HG03457 (cell line): Measurements from ENCODE around the gene GSDME.
"Not testable (repeated sequence)": the region's sequence is repeated elsewhere in the genome, so short reads cannot be mapped to it uniquely, and the experiment has no call there.

Source experiments
- ATAC-seq: cut with Tn5 transposase; IDR thresholded peaks from one replicate; pipeline ENCODE4 v1.9.1; 2021; ENCODE audit warnings: moderate number of reproducible peaks; ENCODE audit not compliant: unreplicated experiment

Gene GSDME

DNA sequence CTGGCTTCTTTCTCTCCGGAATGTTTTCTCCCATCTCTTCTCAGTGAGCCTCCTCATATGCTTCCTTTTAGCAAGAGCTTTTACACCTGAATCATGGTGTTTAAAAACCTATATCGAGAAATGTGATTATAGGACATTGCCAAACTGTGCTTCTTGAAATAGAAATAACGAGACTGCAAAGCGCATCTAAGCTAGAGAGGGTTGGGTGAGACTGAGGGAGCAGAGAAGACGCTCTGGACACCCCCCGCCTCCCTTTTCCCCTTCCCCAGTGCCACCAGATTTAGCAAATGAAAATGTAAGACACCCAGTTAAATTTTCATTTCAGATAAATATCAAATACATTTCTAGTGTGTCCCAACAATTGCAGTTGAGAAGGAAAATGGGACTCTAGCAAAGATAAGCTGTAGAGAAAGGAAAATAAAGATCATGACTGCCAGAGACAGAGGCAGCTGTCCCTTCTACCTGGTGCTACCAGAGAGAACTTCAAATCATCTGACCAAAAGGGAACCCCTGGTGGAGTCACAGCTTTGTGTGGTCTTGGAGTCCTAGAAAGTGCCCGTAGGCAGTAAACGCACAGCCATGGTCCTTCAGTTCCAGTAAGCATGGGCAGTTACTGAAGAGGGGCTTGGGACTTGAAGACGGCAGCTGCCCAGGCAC is 14.6 kb downstream of the GSDME start:
- no peak for ATAC-seq

DNA sequence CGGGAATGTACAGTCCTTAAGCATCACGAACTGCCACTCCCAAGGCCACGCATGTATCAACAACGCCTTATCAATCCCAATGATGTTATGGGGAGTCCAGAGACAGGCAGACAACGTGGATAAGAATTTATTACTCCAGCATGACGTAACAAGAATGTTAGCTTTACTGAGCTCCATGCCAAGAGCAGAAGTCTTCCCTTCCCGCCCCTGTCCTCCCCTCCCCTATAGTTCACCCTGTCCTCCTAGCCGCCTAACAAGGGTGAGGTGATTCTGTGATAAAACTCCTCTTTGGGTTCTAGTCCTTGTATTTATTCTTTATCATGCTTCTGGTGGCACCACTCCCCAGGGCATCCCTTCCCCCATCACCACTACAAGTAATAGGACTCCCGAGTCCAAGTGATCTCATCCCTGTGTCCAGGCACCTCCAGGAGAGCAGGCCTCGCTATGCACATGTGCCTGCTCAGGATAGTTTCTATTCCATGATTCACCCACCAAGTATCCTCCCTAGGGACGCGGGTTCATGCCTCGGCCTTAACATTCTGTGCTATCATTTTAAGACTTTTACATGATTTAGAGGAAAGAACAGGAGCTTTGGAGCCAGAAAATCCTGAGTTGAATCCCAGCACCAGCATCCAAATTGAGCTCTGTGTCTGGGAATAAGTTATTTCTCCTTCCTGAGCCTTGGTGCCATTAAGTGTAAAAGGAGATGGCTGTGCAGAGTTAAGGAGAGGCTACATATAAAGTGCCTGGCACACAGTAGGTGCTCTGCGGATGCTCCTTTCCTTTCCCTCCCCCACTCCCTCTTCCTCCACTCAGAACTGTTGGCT is 15.4 kb downstream of the GSDME start:
- no peak for ATAC-seq

DNA sequence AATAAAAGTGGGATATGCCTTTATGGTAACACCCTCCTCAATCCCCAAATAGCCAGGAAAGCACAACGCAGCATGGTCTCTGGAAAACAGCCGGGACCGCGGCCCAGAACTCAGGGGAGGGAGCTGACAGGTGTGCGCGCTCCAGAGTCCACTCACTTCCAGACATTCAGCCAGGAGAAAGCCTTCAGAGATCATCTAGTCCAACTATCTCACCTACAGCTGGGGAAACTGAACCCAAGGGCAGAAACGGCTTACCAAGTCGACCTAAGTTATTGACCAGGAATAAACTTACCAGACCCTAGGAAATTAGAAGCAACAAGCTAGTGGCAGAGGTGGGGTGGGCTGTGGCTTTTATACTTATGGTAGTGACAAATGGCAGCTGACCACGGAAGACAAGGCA is 16.4 kb downstream of the GSDME start:
- ATAC-seq, result no peak

DNA sequence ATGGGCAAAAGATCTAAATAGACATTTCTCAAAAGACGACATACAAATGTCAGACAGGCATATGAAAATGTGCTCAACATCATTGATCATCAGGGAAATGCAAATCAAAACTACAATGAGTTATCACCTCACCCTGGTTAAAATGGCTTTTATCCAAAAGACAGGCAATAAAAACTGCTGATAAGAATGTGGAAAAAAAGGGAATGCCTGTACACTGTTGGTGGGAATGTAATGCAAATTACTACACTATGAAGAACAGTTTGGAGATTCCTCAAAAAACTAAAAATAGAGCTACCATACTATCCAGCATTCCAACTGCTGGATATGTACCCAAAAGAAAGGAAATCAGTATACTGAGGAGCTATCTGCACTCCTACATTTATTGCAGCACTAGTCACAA is 18.0 kb downstream of the GSDME start:
- ATAC-seq, result no peak

DNA sequence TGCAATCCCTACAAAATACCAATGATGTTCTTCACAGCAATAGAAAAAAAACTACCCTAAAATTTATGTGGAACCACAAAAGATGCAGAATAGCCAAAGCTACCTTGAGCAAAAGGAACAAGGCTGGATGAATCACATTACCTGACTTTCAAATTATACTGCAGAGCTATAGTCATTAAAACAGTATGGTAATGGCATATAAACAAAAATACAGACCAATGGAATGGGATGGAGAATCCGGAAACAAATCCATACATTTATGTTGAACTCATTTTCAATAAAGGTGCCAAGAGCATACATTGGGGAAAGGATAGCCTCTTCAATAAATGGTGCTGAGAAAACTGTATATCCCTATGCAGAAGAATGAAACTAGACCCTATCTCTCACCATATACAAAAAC is 18.7 kb downstream of the GSDME start:
- ATAC-seq, result no peak

DNA sequence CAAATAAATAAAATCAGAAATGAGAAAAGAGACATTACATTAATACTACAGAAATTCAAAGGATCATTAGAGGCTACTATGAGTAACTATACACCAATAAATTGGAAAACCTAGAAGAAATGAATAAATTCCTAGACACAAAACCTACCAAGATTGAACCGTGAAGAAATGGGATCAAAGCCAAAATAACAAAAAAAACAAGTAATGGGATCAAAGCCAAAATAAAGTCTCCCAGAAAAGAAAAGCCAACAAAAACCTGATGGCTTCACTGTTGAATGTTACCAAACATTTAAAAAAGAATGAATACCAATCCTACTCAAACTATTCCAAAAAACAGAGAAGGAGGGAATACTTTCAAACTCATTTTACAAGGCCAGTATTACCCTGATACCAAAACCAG is 20.0 kb downstream of the GSDME start:
- no peak for ATAC-seq

DNA sequence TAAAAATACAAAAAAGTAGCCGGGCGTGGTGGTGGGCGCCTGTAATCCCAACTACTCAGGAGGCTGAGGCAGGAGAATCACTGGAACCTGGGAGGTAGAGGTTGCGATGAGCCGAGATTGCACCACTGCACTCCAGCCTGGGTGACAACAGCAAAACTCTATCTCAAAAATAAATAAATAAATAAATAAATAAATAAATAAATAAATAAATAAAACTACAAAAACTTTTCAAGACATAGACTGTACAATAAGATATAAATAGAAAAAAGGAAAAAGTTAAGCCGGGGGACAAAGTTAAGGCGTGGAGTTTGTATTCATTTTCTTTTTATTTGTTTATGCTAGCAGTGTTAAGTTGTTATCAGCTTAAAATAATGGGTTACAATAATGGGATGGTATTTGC is 21.7 kb downstream of the GSDME start:
- not testable (repeated sequence) for ATAC-seq

DNA sequence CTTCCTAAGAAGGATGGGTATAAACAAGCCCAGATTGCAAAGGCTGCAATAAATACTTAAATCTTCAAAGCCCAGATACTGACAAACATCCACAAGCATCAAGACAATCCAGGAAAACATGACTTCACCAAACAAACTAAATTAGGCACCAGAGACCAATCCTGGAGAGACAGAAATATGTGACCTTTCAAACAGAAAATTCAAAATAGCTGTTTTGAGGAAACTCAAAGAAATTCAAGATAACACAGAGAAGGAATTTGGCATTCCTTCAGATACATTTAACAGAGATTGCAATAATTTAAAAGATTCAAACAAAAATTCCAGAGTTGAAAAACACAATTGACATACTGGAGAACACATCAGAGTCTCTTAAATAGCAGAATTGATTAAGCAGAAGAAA is 23.0 kb downstream of the GSDME start:
- no peak for ATAC-seq

DNA sequence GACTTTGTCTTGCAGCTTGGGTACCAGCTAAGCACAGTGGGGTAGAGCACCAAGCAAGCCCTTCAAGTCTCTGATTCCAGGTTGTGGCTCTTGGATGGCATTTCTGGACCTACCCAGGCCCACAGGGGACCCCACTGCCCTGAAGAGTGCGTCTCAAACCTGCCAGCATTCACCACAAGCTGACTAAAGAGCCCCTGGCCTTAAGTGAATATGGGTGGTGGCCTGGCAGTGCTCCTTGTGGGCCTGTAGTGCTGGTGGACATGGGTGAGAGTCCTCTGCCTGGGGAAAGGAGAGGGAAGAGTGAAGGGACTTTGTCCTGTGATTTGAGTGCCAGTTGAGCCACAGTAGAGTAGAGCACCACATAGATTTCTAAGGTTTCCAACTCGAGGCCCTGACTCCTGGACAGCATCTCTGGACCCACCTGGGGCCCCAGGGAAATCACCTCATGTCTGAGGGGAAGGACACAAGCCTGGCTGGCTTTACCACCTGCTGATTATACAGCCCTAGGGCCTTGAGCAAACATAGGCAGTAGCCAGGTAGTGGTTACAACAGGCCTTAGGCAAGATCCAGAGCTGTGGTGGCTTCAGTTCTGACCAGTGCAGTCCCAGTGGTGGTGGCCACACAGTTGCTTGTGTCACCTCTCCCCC is 23.7 kb downstream of the GSDME start:
- ATAC-seq, result no peak

DNA sequence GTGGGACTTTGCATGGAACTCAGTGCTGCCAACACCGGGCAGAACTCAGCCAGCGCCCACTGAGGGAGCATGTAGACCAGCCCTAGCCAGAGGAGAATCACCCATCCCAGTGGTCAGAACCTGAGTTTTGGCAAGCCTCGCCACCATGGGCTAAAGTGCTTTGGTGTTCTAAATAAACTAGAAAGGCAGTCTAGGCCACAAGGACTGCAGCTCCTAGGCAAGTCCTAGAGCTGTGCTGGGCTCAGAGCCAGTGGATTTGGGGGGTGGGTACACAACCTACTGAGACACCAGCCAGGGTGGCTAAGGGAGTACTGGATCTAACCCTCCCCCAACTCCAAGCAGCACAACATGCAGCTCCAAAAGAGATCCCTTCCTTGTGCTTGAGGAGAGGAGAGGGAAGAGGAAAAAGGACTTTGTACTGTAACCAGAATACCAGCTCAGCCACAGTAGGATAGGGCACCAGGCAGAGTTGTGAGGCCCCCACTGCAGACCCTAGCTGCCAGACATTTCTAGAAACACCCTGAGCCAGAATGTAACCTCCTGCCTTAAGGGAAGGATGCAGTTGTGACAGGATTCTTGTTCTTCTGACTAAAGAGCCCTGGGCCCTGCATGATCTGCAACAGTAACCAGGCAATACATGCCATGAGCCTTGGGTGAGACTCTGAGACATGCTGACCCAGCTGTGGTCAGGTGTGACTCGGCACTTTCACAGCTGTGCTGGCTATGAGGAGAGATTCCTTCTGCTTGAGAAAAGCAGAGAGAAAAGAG is 24.4 kb downstream of the GSDME start:
- peak; percentile 55 for ATAC-seq

DNA sequence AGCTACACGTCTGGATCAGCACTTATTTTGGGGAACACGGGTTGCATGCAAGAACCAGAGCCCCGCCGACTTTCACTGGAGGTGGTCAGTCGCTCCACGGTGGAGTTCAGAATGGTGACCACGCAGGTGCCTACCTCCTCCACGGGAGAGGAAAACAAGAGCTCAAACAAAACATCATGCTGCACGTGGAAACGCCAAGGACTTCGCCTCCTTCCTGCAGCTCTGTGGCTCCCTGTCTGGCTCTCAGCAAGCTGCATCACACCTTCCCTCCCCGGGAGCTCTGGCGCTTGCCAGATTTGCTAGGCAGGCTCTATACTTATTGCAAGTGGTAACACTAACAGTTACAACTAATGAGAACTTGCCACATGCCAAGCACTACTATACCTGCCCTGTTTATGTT is 26.0 kb downstream of the GSDME start:
- no peak for ATAC-seq

DNA sequence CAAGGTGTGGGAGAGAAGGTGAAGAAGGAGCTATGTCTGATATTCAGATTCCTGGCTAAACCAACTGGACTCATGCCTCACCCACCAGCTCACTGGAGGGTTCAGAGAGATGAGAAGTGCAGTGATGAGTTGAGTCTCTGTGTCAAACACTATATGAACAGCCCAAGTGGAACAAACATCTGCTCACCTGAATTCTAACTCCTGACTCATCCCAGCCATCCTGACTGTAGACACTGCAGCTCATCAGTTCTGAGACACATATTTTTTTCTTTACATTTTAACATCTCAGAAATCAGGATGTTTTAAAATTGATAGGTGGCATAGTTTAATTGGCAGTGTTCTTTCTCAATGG is 27.3 kb downstream of the GSDME start:
- ATAC-seq, result no peak

DNA sequence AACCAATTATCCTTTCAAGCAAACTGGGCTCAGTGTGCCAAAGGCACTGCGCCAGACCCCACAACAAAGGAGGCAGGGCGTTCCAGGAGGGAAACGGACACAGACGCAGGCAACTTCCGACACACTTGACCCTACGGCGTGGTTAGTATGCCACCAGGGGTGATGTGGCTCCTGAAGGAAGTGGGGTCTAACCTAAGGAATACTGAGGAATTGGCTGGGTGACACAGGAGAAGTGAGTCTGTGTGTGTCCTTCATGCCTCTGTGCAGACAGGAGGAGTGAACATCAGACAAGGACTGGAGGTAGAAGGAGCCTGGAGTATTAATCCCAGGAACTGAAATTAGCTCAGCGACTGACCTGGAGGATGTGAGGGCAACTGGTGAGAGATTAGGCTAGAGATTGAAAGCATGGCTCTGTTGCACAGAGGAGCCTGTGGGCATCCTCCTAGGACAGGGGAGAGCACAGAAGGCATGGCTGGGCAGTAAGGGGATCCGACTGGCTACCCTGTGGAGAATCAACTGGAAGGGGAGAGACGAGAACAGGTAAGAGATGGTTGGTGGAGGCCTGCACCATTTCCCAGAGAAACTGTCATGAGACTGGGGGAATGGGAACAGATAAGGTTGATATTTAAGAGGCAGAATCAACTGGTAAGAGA is 27.8 kb downstream of the GSDME start:
- ATAC-seq, result no peak

DNA sequence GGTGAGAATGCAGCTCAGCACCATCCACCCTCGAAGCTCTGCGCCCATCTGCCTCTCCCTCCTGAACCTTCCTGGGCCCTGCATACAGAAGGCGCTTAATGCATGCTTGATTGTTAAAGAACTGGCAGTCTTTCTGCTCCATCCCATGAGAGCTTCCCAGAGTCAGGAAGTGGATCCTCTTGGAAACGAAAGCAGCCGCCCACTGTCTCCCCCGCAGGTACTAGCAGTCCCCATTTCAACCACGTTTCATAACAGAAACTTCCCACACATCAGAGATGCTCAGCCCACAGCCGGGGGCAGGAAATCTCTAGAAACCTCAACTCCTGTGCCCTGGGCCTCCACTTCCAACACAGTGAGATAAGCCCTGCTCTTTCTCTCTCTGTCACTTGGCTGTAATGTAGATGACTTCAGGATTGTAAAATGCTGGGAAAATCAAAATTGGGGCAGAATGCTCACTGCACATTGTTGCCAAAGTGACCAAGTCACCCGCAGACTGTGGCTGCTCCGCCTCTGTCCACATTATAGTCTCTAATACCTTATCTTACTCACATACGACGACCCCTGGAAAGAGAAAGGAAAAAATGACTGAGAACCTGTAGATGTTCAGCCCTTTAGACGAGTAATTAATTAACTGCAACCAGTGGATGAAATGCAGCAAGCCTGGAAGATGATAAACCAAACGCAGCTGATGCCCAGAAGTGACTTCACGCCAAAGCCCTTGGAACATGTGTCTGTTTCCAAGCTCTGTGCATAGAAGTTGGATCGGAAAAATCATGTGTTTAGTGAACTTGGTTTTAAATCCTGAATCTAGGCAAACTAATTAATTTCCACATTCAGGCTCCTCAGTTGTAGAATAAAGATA is 28.5 kb downstream of the GSDME start:
- ATAC-seq, result no peak

DNA sequence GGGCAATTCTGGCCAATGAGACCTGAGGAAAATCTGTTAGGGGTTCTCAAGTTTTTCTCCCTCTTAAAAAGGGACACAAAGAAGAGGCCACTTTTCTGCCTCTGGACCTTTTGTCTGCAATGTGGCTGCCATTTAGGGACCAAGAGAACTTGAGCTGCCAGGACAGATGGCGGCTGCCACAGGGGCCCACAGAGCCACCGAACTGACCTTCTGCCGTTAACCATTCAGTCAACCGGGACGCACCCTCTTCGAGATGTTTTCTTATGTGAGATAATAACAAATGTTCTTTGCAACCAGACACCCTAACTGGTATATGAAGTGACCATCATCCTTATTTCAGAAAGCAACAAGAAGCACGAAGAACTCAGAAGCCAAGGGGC is 29.2 kb downstream of the GSDME start:
- no peak for ATAC-seq

DNA sequence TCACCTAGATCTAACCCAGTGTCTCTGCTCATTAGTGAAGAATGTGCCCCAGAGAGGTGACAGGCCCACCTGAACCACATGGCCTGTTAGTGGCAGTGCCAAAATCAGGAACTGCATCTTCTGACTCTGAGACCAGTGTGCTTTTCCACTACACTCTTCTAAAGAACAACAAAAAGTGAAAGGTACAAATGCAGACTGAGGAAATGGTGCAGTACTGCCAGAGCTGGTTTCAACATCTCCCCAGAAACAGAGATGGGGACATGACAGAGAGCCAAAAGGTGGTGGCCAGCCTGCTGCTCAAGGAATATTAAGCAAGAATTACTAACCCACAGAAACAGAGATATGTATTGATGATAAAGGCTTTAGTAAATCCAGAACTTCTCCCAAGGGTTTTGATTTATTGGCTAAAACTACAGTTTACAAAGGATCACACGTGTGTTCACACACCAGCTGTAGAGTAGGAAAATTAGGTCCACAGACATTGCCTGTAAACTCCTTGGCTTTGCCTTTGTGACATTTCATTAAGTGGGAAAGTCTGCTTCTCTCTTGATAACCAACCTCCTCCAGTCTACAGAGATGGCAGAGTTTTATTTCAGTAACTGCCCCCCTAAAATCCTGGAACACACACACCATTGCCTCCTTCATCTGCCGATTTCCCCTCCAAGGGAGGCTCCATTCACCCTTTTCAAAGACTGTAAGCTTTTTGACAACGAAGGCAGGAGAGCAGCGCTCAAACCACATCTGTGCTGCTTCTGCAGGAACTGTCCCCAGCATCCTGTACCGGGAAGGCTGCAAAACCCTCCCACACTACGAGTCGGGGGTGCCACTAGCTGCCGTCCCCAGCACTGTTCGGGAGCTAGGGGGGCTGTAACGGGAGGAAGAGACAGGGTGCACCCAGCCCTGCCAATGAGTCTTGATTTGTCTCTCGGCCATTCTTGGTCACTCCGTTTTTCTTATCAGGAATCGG is 29.8 kb downstream of the GSDME start:
- peak; percentile 57 for ATAC-seq

DNA sequence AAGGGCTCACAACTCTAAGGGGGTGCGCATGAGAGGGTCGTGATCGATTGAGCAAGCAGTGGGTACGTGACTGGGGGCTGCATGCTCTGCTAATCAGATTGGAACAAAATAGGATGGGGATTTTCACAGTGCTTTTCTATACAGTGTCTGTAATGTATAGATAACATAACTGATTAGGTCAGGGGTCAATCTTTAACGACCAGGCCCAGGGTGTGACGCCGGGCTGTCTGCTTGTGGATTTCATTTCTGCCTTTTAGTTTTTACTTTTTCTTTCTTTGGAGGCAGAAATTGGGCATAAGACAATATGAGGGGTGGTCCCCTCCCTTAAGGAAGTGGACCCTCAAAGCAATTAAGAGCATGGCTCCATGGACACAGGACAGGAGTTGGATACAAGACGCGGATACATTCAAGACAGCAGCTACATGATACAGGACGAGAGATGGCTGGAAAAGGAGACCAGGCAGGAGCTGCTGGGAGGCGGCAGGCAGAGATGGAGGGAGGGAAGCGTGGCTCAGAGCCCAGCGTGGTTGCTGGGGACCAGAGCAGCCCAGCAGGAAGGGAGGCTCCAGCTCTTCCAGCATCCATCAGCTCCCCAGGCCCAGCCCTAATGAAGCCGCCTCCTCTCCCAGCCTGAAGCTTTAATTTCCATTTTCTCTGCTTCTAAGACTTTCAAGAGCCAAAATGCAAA is 31.6 kb downstream of the GSDME start:
- no peak for ATAC-seq

DNA sequence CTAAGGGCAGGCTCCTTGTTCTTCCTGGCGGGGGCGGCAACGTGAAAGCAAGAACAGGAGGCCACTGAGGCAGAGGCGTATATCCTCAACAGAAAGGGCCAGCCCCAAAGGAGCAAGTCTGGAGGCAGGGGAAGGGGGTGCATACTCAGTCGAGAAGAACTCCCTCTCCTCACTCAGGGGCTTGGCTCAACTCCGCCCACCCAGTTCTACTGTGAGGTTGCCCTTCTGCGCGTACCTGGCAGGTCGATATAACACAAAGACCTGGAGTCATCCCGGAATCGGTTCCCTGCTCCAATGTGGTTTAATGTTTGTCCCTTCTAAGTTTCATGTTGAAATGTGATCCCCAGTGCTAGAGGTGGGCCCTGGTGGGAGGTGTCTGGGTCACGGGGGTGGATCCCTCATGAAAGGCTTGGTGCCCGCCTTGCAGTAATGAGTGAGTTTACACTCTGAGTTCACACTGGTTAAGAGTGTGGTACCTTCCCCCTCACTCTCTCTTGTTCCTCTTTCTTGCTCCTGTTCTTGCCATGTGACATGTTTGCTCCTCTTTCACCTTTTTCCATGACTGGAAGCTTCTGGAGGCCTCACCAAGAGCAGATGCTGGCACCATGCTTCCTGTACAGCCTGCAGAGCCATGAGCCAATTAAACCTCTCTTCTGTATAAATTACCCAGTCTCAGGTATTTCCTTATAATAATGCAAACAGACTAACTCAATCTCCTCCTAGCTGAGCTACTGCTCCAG is 32.6 kb downstream of the GSDME start:
- ATAC-seq, result no peak
